Parathyroid adenoma (tissue), 2 donors: Measurements from ENCODE around the gene RAB3C.
A peak's percentile ranks its signal among the peaks of the same experiment; 100 is the strongest.

Experiments
- H2AFZ ChIP-seq: fragments of 300-600 bp; sonication (generic); one replicate; pipeline ENCODE4 v1.7.0; 2017; ENCODE audit warnings: antibody characterized with exemption, mild to moderate bottlenecking
- H3K27ac ChIP-seq: fragments of 300-600 bp; sonication (generic); one replicate; pipeline ENCODE4 v1.7.0; 2017
- H3K27me3 ChIP-seq: fragments of 300-600 bp; sonication (generic); one replicate; pipeline ENCODE4 v1.7.0; 2017; ENCODE audit warnings: low read length; ENCODE audit not compliant: control insufficient read depth, insufficient read depth
- H3K36me3 ChIP-seq: fragments of 300-600 bp; sonication (generic); one replicate; pipeline ENCODE4 v1.7.0; 2017; ENCODE audit warnings: low read length; ENCODE audit not compliant: control insufficient read depth, insufficient read depth
- H3K4me1 ChIP-seq: fragments of 300-600 bp; sonication (generic); one replicate; pipeline ENCODE4 v1.7.0; 2017; ENCODE audit warnings: control low read depth
- H3K4me2 ChIP-seq: fragments of 300-600 bp; sonication (generic); one replicate; pipeline ENCODE4 v1.7.0; 2017; ENCODE audit warnings: low read length
- H3K4me3 ChIP-seq: fragments of 300-600 bp; sonication (generic); one replicate; pipeline ENCODE4 v1.7.0; 2017; ENCODE audit warnings: low read depth, low read length
- H3K79me2 ChIP-seq: fragments of 300-600 bp; sonication (generic); one replicate; pipeline ENCODE4 v1.7.0; 2017; ENCODE audit warnings: control low read depth
- H3K9ac ChIP-seq: fragments of 300-600 bp; sonication (generic); one replicate; pipeline ENCODE4 v1.7.0; 2017; ENCODE audit warnings: mild to moderate bottlenecking
- H3K9me3 ChIP-seq: fragments of 300-600 bp; sonication (generic); one replicate; pipeline ENCODE4 v1.7.0; 2017; ENCODE audit warnings: low read length; ENCODE audit not compliant: control insufficient read depth
- TF ChIP-seq, protein P1 (sequence below): fragments of 300-600 bp; sonication (generic); IDR thresholded peaks from one replicate; pipeline ENCODE4 v1.7.0; 2017; ENCODE audit warnings: antibody characterized with exemption, mild to moderate bottlenecking
- donor health status: primary hyperparathyroidism.

The RAB3C gene

DNA sequence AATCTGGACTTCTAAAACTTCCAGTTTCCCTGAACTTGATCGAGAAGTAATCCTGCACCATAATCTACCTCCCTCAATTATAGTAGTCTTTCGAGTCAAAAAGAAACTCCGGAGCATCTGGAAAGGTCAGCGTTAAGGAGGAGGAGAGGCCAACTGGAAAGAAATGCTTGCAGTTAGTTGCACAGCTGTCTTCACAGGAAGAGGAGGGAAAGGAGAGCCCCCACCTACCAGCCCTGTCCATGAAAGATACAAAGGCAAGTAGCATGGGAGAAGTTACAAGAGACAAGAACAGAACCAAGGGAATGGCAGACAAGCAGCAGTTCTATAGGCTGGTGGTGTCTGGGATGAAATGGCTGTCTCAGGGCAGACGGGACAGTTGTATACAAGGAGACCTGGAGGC is 170.6 kb downstream of the RAB3C start:
- TF ChIP-seq, protein P1, sequence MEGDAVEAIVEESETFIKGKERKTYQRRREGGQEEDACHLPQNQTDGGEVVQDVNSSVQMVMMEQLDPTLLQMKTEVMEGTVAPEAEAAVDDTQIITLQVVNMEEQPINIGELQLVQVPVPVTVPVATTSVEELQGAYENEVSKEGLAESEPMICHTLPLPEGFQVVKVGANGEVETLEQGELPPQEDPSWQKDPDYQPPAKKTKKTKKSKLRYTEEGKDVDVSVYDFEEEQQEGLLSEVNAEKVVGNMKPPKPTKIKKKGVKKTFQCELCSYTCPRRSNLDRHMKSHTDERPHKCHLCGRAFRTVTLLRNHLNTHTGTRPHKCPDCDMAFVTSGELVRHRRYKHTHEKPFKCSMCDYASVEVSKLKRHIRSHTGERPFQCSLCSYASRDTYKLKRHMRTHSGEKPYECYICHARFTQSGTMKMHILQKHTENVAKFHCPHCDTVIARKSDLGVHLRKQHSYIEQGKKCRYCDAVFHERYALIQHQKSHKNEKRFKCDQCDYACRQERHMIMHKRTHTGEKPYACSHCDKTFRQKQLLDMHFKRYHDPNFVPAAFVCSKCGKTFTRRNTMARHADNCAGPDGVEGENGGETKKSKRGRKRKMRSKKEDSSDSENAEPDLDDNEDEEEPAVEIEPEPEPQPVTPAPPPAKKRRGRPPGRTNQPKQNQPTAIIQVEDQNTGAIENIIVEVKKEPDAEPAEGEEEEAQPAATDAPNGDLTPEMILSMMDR, result no peak
- Histone ChIP-seq H3K79me2 (no peaks in the 10 kb centered on the region), H3K36me3 (no peaks in the 10 kb centered on the region), H3K9ac (no peak overlapping the region), H3K27me3 (no peaks in the 10 kb centered on the region), H3K4me3 (no peak overlapping the region), H2AFZ (no peak overlapping the region), H3K27ac (no peak overlapping the region), H3K4me1 (peaks cover 16% of the 10 kb centered on the region), H3K4me2 (no peak overlapping the region), H3K9me3 (no peaks in the 10 kb centered on the region)

- H3K9ac ChIP-seq, result no peak overlapping the region
- TF ChIP-seq, protein P1, result no peak
- H3K4me2 ChIP-seq, result no peak overlapping the region
- no peak overlapping the region for H3K27ac ChIP-seq
- H3K4me1 ChIP-seq, result peaks cover 16% of the 10 kb centered on the region
- no peaks in the 10 kb centered on the region for H3K36me3 ChIP-seq
- no peaks in the 10 kb centered on the region for H3K27me3 ChIP-seq
- H3K9me3 ChIP-seq, result no peaks in the 10 kb centered on the region
- no peak overlapping the region for H3K4me3 ChIP-seq
- no peak overlapping the region for H2AFZ ChIP-seq
- H3K79me2 ChIP-seq, result no peaks in the 10 kb centered on the region
Measured at GRCh38 chr5:58754250-58754649, 171.4 kb downstream of the RAB3C start.

GRCh38 chr5:58755397-58755796 is 172.5 kb downstream of the RAB3C start:
- no peak overlapping the region for H3K4me3 ChIP-seq
- H3K9me3 ChIP-seq, result no peaks in the 10 kb centered on the region
- no peaks in the 10 kb centered on the region for H3K79me2 ChIP-seq
- H2AFZ ChIP-seq, result no peak overlapping the region
- no peak overlapping the region for H3K9ac ChIP-seq
- TF ChIP-seq, protein P1, result no peak
- H3K27ac ChIP-seq, result no peak overlapping the region
- H3K4me2 ChIP-seq, result no peak overlapping the region
- peaks cover 16% of the 10 kb centered on the region for H3K4me1 ChIP-seq
- no peaks in the 10 kb centered on the region for H3K27me3 ChIP-seq
- no peaks in the 10 kb centered on the region for H3K36me3 ChIP-seq

GRCh38 chr5:58759745-58760144 is 176.9 kb downstream of the RAB3C start:
- H3K9ac ChIP-seq, result no peak overlapping the region
- TF ChIP-seq, protein P1, result no peak
- H3K4me2 ChIP-seq, result peak overlapping the region; percentile 22
- H3K27ac ChIP-seq, result no peak overlapping the region
- no peak overlapping the region for H3K4me3 ChIP-seq
- no peaks in the 10 kb centered on the region for H3K27me3 ChIP-seq
- no peaks in the 10 kb centered on the region for H3K79me2 ChIP-seq
- H3K4me1 ChIP-seq, result no peaks in the 10 kb centered on the region
- no peaks in the 10 kb centered on the region for H3K9me3 ChIP-seq
- no peaks in the 10 kb centered on the region for H3K36me3 ChIP-seq
- peak overlapping the region; percentile 16 for H2AFZ ChIP-seq

GRCh38 chr5:58760222-58760621 is 177.3 kb downstream of the RAB3C start:
- Histone ChIP-seq H3K36me3 (no peaks in the 10 kb centered on the region), H3K27me3 (no peaks in the 10 kb centered on the region), H3K4me3 (no peak overlapping the region), H3K4me2 (no peak overlapping the region), H3K4me1 (no peaks in the 10 kb centered on the region), H3K79me2 (no peaks in the 10 kb centered on the region), H2AFZ (no peak overlapping the region), H3K9me3 (no peaks in the 10 kb centered on the region), H3K9ac (no peak overlapping the region), H3K27ac (no peak overlapping the region)
- TF ChIP-seq, protein P1, result no peak
